HG03139 (cell line): Measurements from ENCODE around the gene SNAPC1.
"Not testable (repeated sequence)": the region's sequence is repeated elsewhere in the genome, so short reads cannot be mapped to it uniquely, and the experiment has no call there.

Source experiments
- ATAC-seq: cut with Tn5 transposase; IDR thresholded peaks from one replicate; pipeline ENCODE4 v1.9.1; 2021; ENCODE audit not compliant: unreplicated experiment

Gene SNAPC1

GRCh38 chr14:61761959-61762786 lies at the start of gene SNAPC1:
TSS of gene SNAPC1 (plus strand) at chr14:61762420. CDS start at chr14:61762461, 41 bp downstream.
- peak; percentile 100 for ATAC-seq

GRCh38 chr14:61713724-61714437 lies 48.3 kb upstream of the SNAPC1 start:
- ATAC-seq: no peak

GRCh38 chr14:61716956-61717355 lies 45.3 kb upstream of the SNAPC1 start:
- no peak for ATAC-seq

- ATAC-seq: no peak
These were observed 44.2 kb upstream of the SNAPC1 start for GRCh38 chr14:61718039-61718438.

- no peak for ATAC-seq
These were observed 42.6 kb upstream of the SNAPC1 start for GRCh38 chr14:61719344-61720293.

GRCh38 chr14:61720294-61720661 lies 41.9 kb upstream of the SNAPC1 start:
- no peak for ATAC-seq

- no peak for ATAC-seq
These were observed 41.5 kb upstream of the SNAPC1 start for GRCh38 chr14:61720741-61721140.

- no peak for ATAC-seq
These were observed 38.1 kb upstream of the SNAPC1 start for GRCh38 chr14:61724133-61724532.

GRCh38 chr14:61726778-61727658 lies 35.2 kb upstream of the SNAPC1 start:
- no peak for ATAC-seq

GRCh38 chr14:61730756-61731373 lies 31.4 kb upstream of the SNAPC1 start:
- no peak for ATAC-seq

- ATAC-seq: no peak
These were observed 28.2 kb upstream of the SNAPC1 start for GRCh38 chr14:61733972-61734371.

- no peak for ATAC-seq
These were observed 25.5 kb upstream of the SNAPC1 start for GRCh38 chr14:61736751-61737150.

GRCh38 chr14:61737915-61738314 lies 24.3 kb upstream of the SNAPC1 start:
- ATAC-seq: no peak

GRCh38 chr14:61739133-61739532 lies 23.1 kb upstream of the SNAPC1 start:
- ATAC-seq: no peak

GRCh38 chr14:61742371-61742770 lies 19.8 kb upstream of the SNAPC1 start:
- ATAC-seq: no peak

- no peak for ATAC-seq
These were observed 18.0 kb upstream of the SNAPC1 start for GRCh38 chr14:61744238-61744637.

- ATAC-seq: not testable (repeated sequence)
These were observed 15.9 kb upstream of the SNAPC1 start for GRCh38 chr14:61746346-61746745.

- no peak for ATAC-seq
These were observed 15.3 kb upstream of the SNAPC1 start for GRCh38 chr14:61746881-61747280.

- ATAC-seq: no peak
These were observed 14.9 kb upstream of the SNAPC1 start for GRCh38 chr14:61747342-61747741.

GRCh38 chr14:61749264-61749663 lies 13.0 kb upstream of the SNAPC1 start:
- ATAC-seq: no peak
